ENCODE results near the gene CTBP2.
A peak's percentile ranks its signal among the peaks of the same experiment; 100 is the strongest.

CTBP2 gene

DNA sequence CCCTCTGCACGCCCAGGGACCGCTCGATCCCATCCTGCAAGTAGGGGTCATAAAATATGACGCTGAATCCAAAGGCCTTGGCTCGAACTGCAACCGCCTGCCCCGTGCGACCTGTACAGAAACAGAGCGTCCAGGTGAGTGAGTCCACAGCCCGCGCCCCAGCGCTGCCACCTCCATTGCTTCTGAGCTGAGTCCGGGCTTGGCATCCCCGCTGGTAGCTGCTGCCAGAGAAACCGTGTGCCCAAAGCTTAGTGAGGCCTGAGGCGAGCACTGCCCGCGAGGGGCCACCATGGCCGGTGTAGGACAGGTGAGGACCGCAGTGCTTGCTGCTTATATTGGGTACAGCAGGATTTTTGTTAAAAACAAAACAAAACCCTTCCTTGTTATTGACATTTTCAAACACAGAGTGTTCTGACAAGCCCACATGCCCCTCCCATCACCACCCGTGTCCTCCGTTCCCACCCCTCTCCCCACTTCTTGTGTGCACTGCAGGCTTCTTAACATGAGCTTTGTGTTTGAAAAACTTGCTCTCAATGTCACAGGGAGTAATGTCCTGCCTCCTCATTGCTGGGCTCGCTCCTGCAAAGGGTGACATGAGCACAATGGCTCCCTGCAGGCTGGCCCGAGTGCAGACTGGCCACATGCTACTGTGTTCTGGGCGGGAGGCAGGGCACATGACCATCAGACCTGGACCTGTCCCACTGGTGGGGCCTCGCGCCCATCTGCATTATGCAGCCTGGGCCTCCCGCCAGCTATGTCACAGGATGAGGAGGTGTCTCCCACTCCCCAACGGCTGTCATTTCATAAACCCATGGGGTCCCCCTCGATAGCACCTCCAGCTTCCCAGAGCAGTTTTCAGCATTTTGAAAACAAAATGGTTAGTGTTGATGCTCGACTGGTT, 165.5 kb downstream of the CTBP2 start:
- DNase-seq (ENCODE audit: extremely low spot score): no peak
- CTCF ChIA-PET: no interaction called here
- TF ChIP-seq CTBP1 (IDR thresholded peaks at IDR 0.05; ENCODE audit: borderline replicate concordance) (no peak), FOXK2 (IDR thresholded peaks at IDR 0.05) (no peak), FOXA1 (IDR thresholded peaks at IDR 0.05) (no peak), SUZ12 (IDR thresholded peaks at IDR 0.05) (no peak), BHLHE40 (IDR thresholded peaks at IDR 0.05; ENCODE audit: borderline replicate concordance) (no peak), TARDBP (IDR thresholded peaks at IDR 0.05) (no peak), L3MBTL2 (conservative IDR thresholded peaks at IDR 0.05) (no peak), FOXM1 (IDR thresholded peaks at IDR 0.05; ENCODE audit: borderline replicate concordance) (no peak), ARNT (IDR thresholded peaks at IDR 0.05) (no peak), ZNF384 (IDR thresholded peaks at IDR 0.05) (no peak), NFRKB (IDR thresholded peaks at IDR 0.05) (no peak), HDGF (IDR thresholded peaks at IDR 0.05; ENCODE audit: borderline replicate concordance) (no peak), SP1 (IDR thresholded peaks at IDR 0.05) (no peak), ELF4 (IDR thresholded peaks at IDR 0.05) (no peak), LEF1 (IDR thresholded peaks at IDR 0.05; ENCODE audit: borderline replicate concordance) (no peak)
- TF ChIP-seq, protein P1, sequence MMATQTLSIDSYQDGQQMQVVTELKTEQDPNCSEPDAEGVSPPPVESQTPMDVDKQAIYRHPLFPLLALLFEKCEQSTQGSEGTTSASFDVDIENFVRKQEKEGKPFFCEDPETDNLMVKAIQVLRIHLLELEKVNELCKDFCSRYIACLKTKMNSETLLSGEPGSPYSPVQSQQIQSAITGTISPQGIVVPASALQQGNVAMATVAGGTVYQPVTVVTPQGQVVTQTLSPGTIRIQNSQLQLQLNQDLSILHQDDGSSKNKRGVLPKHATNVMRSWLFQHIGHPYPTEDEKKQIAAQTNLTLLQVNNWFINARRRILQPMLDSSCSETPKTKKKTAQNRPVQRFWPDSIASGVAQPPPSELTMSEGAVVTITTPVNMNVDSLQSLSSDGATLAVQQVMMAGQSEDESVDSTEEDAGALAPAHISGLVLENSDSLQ (IDR thresholded peaks at IDR 0.05): no peak
- POLR2A ChIA-PET: no interaction called here

DNA sequence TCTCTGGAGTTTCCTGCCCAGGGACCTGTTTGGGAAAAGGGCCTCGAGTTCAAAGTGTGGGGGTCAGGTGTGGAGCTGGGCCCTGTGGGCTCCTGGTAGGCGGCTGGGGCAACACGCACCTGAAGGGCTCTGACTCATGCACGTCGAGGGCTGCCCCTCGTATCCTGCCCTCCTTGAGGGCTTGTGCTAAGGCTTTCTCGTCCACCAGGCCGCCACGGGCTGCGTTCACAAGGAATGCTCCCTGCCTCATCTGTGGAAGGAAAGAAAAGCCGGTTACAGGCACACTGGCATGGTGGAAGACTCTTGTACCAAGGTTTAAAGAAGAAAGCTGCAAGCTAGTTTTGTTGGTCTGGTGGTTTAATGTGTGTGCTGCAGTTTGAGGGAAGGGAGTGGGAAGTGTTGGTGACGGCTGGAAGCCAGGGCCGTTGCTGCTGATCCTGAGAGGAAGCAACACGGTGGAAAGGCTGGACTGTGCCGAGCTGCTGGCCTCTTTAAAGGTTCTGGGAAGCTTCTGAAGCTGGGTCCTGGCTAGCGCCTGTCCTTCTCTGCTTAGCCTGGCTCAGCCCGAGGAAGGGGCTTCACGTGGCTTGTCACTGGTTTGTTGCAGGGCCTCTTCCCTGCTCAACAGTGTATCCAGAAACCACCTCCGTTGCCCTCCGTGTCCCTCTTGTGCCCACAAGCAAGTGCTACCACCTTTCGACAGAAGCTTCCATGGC, 166.5 kb downstream of the CTBP2 start:
- no peak for TF ChIP-seq ARNT (IDR thresholded peaks at IDR 0.05)
- DNase-seq (ENCODE audit: extremely low spot score): no peak
- CTCF ChIA-PET: interaction anchor here (0.5 to 2.8 kb wide), 3 partner anchors 10 to 96 kb away, joined by 5 to 10 read pairs (median 8); no protein-coding TSS in a partner anchor
- POLR2A ChIA-PET: no interaction called here

DNA sequence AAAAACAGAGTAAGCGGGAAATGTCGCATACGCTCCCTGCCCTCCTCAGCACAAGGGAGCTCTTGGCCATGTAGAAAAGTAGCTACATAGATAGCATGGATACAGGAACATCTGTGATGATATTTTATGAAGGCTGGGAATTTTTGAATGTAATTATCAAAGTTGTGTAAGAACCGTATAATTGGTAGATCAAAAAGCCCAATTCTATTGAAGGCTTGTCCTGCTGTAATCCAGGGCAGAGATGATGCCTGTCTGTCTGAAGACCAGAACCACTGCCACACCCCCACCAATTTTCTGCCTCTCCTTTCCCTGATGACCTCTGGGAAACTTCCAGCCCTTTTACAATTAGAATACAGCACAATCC, 167.0 kb downstream of the CTBP2 start:
- ChIA-PET CTCF (interaction anchor here (0.5 to 2.8 kb wide), 10 partner anchors 9 to 111 kb away, joined by 3 to 10 read pairs (median 4); no protein-coding TSS in a partner anchor), POLR2A (no interaction called here)
- DNase-seq (ENCODE audit: extremely low spot score): no peak
- no peak for TF ChIP-seq FOXA1 (IDR thresholded peaks at IDR 0.05)
- no peak for TF ChIP-seq SUZ12 (IDR thresholded peaks at IDR 0.05)
- no peak for TF ChIP-seq NFRKB (IDR thresholded peaks at IDR 0.05)
- TF ChIP-seq TARDBP (IDR thresholded peaks at IDR 0.05): no peak
- no peak for TF ChIP-seq ELF4 (IDR thresholded peaks at IDR 0.05)
- TF ChIP-seq CTBP1 (IDR thresholded peaks at IDR 0.05; ENCODE audit: borderline replicate concordance): no peak
- TF ChIP-seq ARNT (IDR thresholded peaks at IDR 0.05): no peak
- TF ChIP-seq, protein P1 (IDR thresholded peaks at IDR 0.05): no peak
- no peak for TF ChIP-seq FOXM1 (IDR thresholded peaks at IDR 0.05; ENCODE audit: borderline replicate concordance)
- TF ChIP-seq L3MBTL2 (conservative IDR thresholded peaks at IDR 0.05): no peak

DNA sequence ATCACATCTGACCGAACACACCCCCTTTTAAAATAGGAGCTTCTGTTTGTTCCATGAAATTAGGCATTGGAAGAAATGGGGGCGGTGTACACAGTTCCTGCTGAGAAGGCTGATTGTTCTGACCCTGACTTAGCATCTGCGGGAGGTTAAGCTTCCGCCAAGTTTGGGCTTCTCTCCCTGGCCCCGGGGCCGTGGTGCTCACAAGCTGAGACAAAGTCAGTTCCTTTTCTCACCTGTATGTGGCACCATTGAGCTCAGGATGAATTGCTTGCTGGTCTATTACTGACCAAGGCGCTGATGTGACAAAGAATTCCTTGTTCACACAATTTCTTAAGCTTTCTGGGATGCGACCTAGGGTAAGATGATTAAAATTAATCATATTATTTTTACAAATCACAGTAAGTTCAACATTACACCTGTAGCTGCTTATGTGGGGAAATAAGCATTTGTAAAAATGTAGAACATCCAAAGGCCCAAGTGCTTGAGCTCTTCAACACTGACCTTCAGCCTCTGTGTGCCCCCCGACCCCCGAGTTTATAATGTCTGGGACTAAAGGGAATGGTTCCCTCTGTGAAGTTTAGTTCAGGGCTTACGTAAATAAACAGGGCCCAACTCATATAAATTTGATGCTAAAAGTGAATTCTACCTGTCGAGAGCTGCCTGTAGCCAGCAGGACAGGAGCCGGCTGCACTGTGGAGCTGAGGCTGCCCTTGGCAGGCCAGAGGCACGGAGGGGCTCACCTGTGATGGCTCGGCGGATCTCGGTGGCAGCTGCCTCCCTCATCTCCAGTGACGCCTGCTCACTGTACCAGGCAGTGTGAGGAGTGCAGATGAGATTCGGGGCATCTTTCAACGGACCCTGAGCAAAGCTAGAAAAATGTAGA, 167.7 kb downstream of the CTBP2 start:
- DNase-seq (ENCODE audit: extremely low spot score): peak; percentile 58
- CTCF ChIA-PET: interaction anchor here (0.6 to 2.8 kb wide), 13 partner anchors 9 to 636 kb away, joined by 3 to 10 read pairs (median 4); no protein-coding TSS in a partner anchor
- POLR2A ChIA-PET: interaction anchor here (0.9 kb wide), 3 partner anchors 68 to 191 kb away, joined by 3 to 4 read pairs (median 3); partner anchors contain the start of gene ABRAXAS2
- TF ChIP-seq BHLHE40 (IDR thresholded peaks at IDR 0.05; ENCODE audit: borderline replicate concordance): no peak
- no peak for TF ChIP-seq TARDBP (IDR thresholded peaks at IDR 0.05)
- TF ChIP-seq, protein P1 (IDR thresholded peaks at IDR 0.05): no peak
- TF ChIP-seq FOXA1 (IDR thresholded peaks at IDR 0.05): no peak
- no peak for TF ChIP-seq ZNF384 (IDR thresholded peaks at IDR 0.05)

DNA sequence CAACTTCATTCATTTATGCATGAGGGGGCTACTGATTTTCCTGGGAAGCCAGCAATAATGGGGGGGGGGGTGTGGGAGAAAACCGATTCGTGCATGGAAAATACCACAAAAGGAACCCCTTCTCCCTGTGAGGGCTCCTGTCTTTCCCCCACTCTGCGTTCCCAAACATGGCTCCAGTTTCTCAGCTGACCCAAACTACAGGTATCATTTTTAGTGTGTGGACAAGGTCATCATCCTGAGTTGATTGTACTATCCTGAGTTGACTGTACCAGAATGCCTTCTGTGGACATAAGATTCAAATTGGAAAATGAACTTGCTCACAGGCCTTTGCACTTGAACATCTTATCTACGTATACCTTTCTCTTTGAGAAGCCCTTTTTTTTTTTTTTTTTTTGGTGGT, 168.5 kb downstream of the CTBP2 start:
- no peak for TF ChIP-seq L3MBTL2 (conservative IDR thresholded peaks at IDR 0.05)
- TF ChIP-seq ZNF384 (IDR thresholded peaks at IDR 0.05): no peak
- TF ChIP-seq ELF4 (IDR thresholded peaks at IDR 0.05): no peak
- no peak for TF ChIP-seq FOXM1 (IDR thresholded peaks at IDR 0.05; ENCODE audit: borderline replicate concordance)
- no peak for TF ChIP-seq SP1 (IDR thresholded peaks at IDR 0.05)
- no peak for TF ChIP-seq BHLHE40 (IDR thresholded peaks at IDR 0.05; ENCODE audit: borderline replicate concordance)
- TF ChIP-seq TARDBP (IDR thresholded peaks at IDR 0.05): no peak
- no peak for TF ChIP-seq LEF1 (IDR thresholded peaks at IDR 0.05; ENCODE audit: borderline replicate concordance)
- TF ChIP-seq NFRKB (IDR thresholded peaks at IDR 0.05): no peak
- TF ChIP-seq, protein P1 (IDR thresholded peaks at IDR 0.05): no peak
- no peak for TF ChIP-seq SUZ12 (IDR thresholded peaks at IDR 0.05)
- TF ChIP-seq CTBP1 (IDR thresholded peaks at IDR 0.05; ENCODE audit: borderline replicate concordance): no peak
- DNase-seq (ENCODE audit: extremely low spot score): no peak
- ChIA-PET POLR2A (interaction anchor here (0.9 kb wide), 1 partner anchor 190 kb away, joined by 3 read pairs; the partner anchor contains the start of gene ABRAXAS2), CTCF (interaction anchor here (0.6 to 2.8 kb wide), 8 partner anchors 8 to 637 kb away, joined by 3 to 10 read pairs (median 4); no protein-coding TSS in a partner anchor)
